Lower leg skin (tissue), 3 donors: ENCODE measurements around the gene KCNK13.

ENCODE experiments used
- CTCF ChIP-seq, 3 donors: fragments of 450-650 bp; IDR thresholded peaks; one replicate each; pipeline ENCODE4 v1.5.1; 2016; ENCODE audit warnings: antibody characterized with exemption in 3 of 3, mild to moderate bottlenecking in 3 of 3, moderate library complexity in 2 of 3
- POLR2A ChIP-seq, 2 donors: fragments of 450-650 bp; IDR thresholded peaks; one replicate each; pipeline ENCODE4 v1.6.1; 2016 to 2017; ENCODE audit warnings: antibody characterized with exemption in 2 of 2, mild to moderate bottlenecking in 1 of 2, moderate library complexity in 1 of 2

- TF ChIP-seq CTCF (IDR thresholded peaks at IDR 0.05) (no peak), POLR2A (IDR thresholded peaks at IDR 0.05) (no peak)
Observed at GRCh38 chr14:90079576-90079975, 17.8 kb downstream of the KCNK13 start.
